Astrocyte (in vitro differentiated cells and primary cell): Measurements from ENCODE around the gene LDLRAD4. TPM values are rescaled to one million over a fixed set of nuclear protein-coding genes. Genes with fewer than 3 reads are reported as not detected.

Experiments
- DNase-seq: peaks from one replicate; pipeline ENCODE4 v3.0.0-alpha.2; 2010; ENCODE audit warnings: low read depth
- FAIRE-seq: peaks from 2 replicates; lab custom pipeline; 2011; peaks lifted over from hg19 to GRCh38; lab: Jason Lieb, UNC
- H2AFZ ChIP-seq: 2 replicates; pipeline ENCODE4 v1.6.0; 2012; ENCODE audit warnings: low read depth, low read length, inconsistent platforms
- H3K27ac ChIP-seq: 2 replicates; pipeline ENCODE4 v1.5.1; 2011; ENCODE audit warnings: low read depth, low read length, inconsistent platforms
- H3K27me3 ChIP-seq: 2 replicates; pipeline ENCODE4 v1.6.0; 2011; ENCODE audit warnings: low read length, inconsistent platforms; ENCODE audit not compliant: insufficient read depth
- H3K36me3 ChIP-seq: 2 replicates; pipeline ENCODE4 v1.5.1; 2011; ENCODE audit warnings: low read length, inconsistent platforms; ENCODE audit not compliant: insufficient read depth
- H3K4me1 ChIP-seq: 2 replicates; pipeline ENCODE4 v1.5.1; 2011; ENCODE audit warnings: low read length, inconsistent platforms; ENCODE audit not compliant: insufficient read depth
- H3K4me2 ChIP-seq: 2 replicates; pipeline ENCODE4 v1.6.0; 2012; ENCODE audit warnings: low read length, inconsistent platforms
- H3K4me3 ChIP-seq: 2 replicates; pipeline ENCODE4 v1.5.1; 2011; ENCODE audit warnings: low read depth, mild to moderate bottlenecking, low read length, inconsistent platforms; ENCODE audit not compliant: insufficient read depth
- H3K79me2 ChIP-seq: 2 replicates; pipeline ENCODE4 v1.6.0; 2012; ENCODE audit warnings: mild to moderate bottlenecking, low read length, inconsistent platforms; ENCODE audit not compliant: insufficient read depth
- H3K9ac ChIP-seq: 2 replicates; pipeline ENCODE4 v1.6.0; 2012; ENCODE audit warnings: mild to moderate bottlenecking, low read length, inconsistent platforms
- H3K9me3 ChIP-seq: 2 replicates; pipeline ENCODE4 v1.5.1; 2012; ENCODE audit warnings: low read depth, mild to moderate bottlenecking, low read length, inconsistent platforms; ENCODE audit not compliant: insufficient read depth
- H4K20me1 ChIP-seq: 2 replicates; pipeline ENCODE4 v1.6.0; 2012; ENCODE audit warnings: low read length, inconsistent platforms; ENCODE audit not compliant: insufficient read depth
- H3K27ac Mint-ChIP-seq: one replicate; pipeline ENCODE4 v1.8.0; 2021; ENCODE audit warnings: mild to moderate bottlenecking, mixed read lengths; ENCODE audit not compliant: unreplicated experiment
- H3K27me3 Mint-ChIP-seq: one replicate; pipeline ENCODE4 v1.8.0; 2021; ENCODE audit warnings: low read depth, mixed read lengths; ENCODE audit not compliant: unreplicated experiment
- H3K36me3 Mint-ChIP-seq: one replicate; pipeline ENCODE4 v1.8.0; 2021; ENCODE audit warnings: low read depth, mixed read lengths; ENCODE audit not compliant: unreplicated experiment
- H3K4me1 Mint-ChIP-seq: one replicate; pipeline ENCODE4 v1.8.0; 2021; ENCODE audit warnings: low read depth, mixed read lengths; ENCODE audit not compliant: unreplicated experiment
- H3K4me3 Mint-ChIP-seq: one replicate; pipeline ENCODE4 v1.8.0; 2021; ENCODE audit warnings: mild to moderate bottlenecking, moderate library complexity, mixed read lengths; ENCODE audit not compliant: unreplicated experiment
- H3K9me3 Mint-ChIP-seq: one replicate; pipeline ENCODE4 v1.8.0; 2021; ENCODE audit warnings: mild to moderate bottlenecking, mixed read lengths; ENCODE audit not compliant: unreplicated experiment
- CTCF ChIP-seq: IDR thresholded peaks from 2 replicates; pipeline ENCODE4 v1.5.1; 2011; ENCODE audit warnings: low read depth, mild to moderate bottlenecking, inconsistent platforms, low read length, moderate library complexity; ENCODE audit not compliant: insufficient read depth
- EZH2 ChIP-seq: IDR thresholded peaks from 2 replicates; pipeline ENCODE4 v1.6.1; 2012; ENCODE audit warnings: mild to moderate bottlenecking, low read length, inconsistent platforms; ENCODE audit not compliant: insufficient read depth
- total RNA-seq: library from RNA; stranded (reverse); gene quantifications from 2 replicates; pipeline ENCODE4 v1.2.1, GENCODE V29; 2021

LDLRAD4 gene
- total RNA-seq, 1 donor from 2014 or later = 26.0 TPM

- H3K27me3 ChIP-seq = no peaks in the 10 kb centered on the region
- H3K79me2 ChIP-seq = no peaks in the 10 kb centered on the region
- H3K4me1 Mint-ChIP-seq = peaks cover 4% of the 10 kb centered on the region
- no peaks in the 10 kb centered on the region for H4K20me1 ChIP-seq
- H3K4me3 ChIP-seq = no peak overlapping the region
- H3K4me2 ChIP-seq = no peak overlapping the region
- no peak for TF ChIP-seq CTCF
- TF ChIP-seq EZH2 = no peak
- no peaks in the 10 kb centered on the region for H3K9me3 ChIP-seq
- no peak overlapping the region for H3K27ac ChIP-seq
- H3K36me3 Mint-ChIP-seq = peaks cover 10% of the 10 kb centered on the region
- no peaks in the 10 kb centered on the region for H3K4me1 ChIP-seq
- peak overlapping the region; percentile 6 for H3K27ac Mint-ChIP-seq
- H3K9me3 Mint-ChIP-seq = peaks cover 26% of the 10 kb centered on the region
- H3K4me3 Mint-ChIP-seq = peak overlapping the region; percentile 18
- DNase-seq (no peak), FAIRE-seq (no peak)
- H2AFZ ChIP-seq = no peak overlapping the region
- H3K36me3 ChIP-seq = no peaks in the 10 kb centered on the region
- H3K27me3 Mint-ChIP-seq = no peaks in the 10 kb centered on the region
- no peak overlapping the region for H3K9ac ChIP-seq
Observed at GRCh38 chr18:13353084-13353823, 134.7 kb downstream of the LDLRAD4 start.

GRCh38 chr18:13354402-13354801 lies 135.8 kb downstream of the LDLRAD4 start:
- Histone ChIP-seq H3K9ac (no peak overlapping the region), H3K79me2 (no peaks in the 10 kb centered on the region), H3K4me2 (no peak overlapping the region), H3K27me3 (no peaks in the 10 kb centered on the region), H3K4me1 (no peaks in the 10 kb centered on the region), H3K9me3 (no peaks in the 10 kb centered on the region), H4K20me1 (no peaks in the 10 kb centered on the region), H3K36me3 (no peaks in the 10 kb centered on the region), H2AFZ (no peak overlapping the region), H3K27ac (no peak overlapping the region), H3K4me3 (no peak overlapping the region)
- TF ChIP-seq CTCF (no peak), EZH2 (no peak)
- DNase-seq (no peak), FAIRE-seq (no peak)
- H3K36me3 Mint-ChIP-seq = peaks cover 13% of the 10 kb centered on the region
- H3K27me3 Mint-ChIP-seq = no peaks in the 10 kb centered on the region
- H3K4me3 Mint-ChIP-seq = no peak overlapping the region
- peaks cover 4% of the 10 kb centered on the region for H3K4me1 Mint-ChIP-seq
- H3K27ac Mint-ChIP-seq = no peak overlapping the region
- peaks cover 30% of the 10 kb centered on the region for H3K9me3 Mint-ChIP-seq

DNA sequence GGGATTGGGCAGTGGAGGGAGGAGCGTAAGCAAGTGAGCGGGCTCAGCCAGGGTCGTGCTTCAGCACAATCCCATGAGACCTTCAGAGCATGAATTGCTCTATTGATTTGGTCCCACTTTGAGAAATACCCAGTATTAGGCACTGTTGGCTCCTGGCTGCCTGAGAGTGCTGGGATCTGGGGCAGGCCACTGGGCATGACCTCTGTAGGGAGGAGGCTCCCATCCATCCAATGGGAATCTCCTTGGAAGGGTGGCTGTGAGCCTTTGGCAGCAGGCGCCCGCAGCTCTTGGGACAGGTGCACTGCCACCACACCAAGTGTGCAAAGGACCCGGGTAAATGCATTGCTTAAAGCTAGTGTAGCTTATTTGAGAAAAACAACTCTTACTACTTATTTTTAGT lies 137.5 kb downstream of the LDLRAD4 start:
- Histone ChIP-seq H3K79me2 (no peaks in the 10 kb centered on the region), H3K4me2 (no peak overlapping the region), H4K20me1 (no peaks in the 10 kb centered on the region), H3K27me3 (no peaks in the 10 kb centered on the region), H3K9ac (no peak overlapping the region), H3K36me3 (no peaks in the 10 kb centered on the region), H3K9me3 (no peaks in the 10 kb centered on the region), H3K4me3 (no peak overlapping the region), H2AFZ (no peak overlapping the region), H3K27ac (no peak overlapping the region), H3K4me1 (no peaks in the 10 kb centered on the region)
- Mint-ChIP-seq H3K27ac (no peak overlapping the region), H3K9me3 (peaks cover 18% of the 10 kb centered on the region), H3K4me3 (no peak overlapping the region), H3K4me1 (peaks cover 4% of the 10 kb centered on the region), H3K27me3 (no peaks in the 10 kb centered on the region), H3K36me3 (peaks cover 16% of the 10 kb centered on the region)
- no peak for DNase-seq
- no peak for FAIRE-seq
- no peak for TF ChIP-seq EZH2
- no peak for TF ChIP-seq CTCF
